ENCODE results near the gene TOX2.
A peak's percentile ranks its signal among the peaks of the same experiment; 100 is the strongest.

The TOX2 gene

GRCh38 chr20:44080646-44081267 lies 166.1 kb downstream of the TOX2 start (continued):
- TF ChIP-seq ZNF514 (tag by site-specific recombination; IDR thresholded peaks at IDR 0.05), result no peak
- TF ChIP-seq ZNF366 (tag by site-specific recombination; conservative IDR thresholded peaks at IDR 0.05), result no peak
- TF ChIP-seq AEBP2 (tag by site-specific recombination; IDR thresholded peaks at IDR 0.05; ENCODE audit: borderline replicate concordance), result no peak
- peak; percentile 80 for TF ChIP-seq PRDM1 (tag by site-specific recombination; IDR thresholded peaks at IDR 0.05)
- no peak for TF ChIP-seq ZNF239 (tag by site-specific recombination; IDR thresholded peaks at IDR 0.05)
- TF ChIP-seq ZNF843 (tag by site-specific recombination; IDR thresholded peaks at IDR 0.05), result no peak
- no peak for TF ChIP-seq ZNF354C (tag by site-specific recombination; IDR thresholded peaks at IDR 0.05; ENCODE audit: borderline replicate concordance, low read depth)
- no peak for TF ChIP-seq ZNF416 (tag by site-specific recombination; IDR thresholded peaks at IDR 0.05)

- TF ChIP-seq IKZF3 (tag by site-specific recombination; IDR thresholded peaks at IDR 0.05) (no peak), ZNF658 (tag by site-specific recombination; IDR thresholded peaks at IDR 0.05) (no peak), ZNF549 (tag by site-specific recombination; IDR thresholded peaks at IDR 0.05) (no peak), ZSCAN4 (tag by site-specific recombination; IDR thresholded peaks at IDR 0.05) (no peak), ZNF169 (tag by site-specific recombination; IDR thresholded peaks at IDR 0.05) (no peak), ZNF664 (tag by site-specific recombination; IDR thresholded peaks at IDR 0.05) (no peak), ZNF202 (tag by site-specific recombination; IDR thresholded peaks at IDR 0.05; ENCODE audit: borderline replicate concordance) (no peak), ZFHX2 (tag by site-specific recombination; conservative IDR thresholded peaks at IDR 0.05) (no peak), ZNF184 (tag by site-specific recombination; IDR thresholded peaks at IDR 0.05) (no peak), ZNF560 (tag by site-specific recombination; IDR thresholded peaks at IDR 0.05; ENCODE audit: borderline replicate concordance) (no peak), ZSCAN5A (tag by site-specific recombination; IDR thresholded peaks at IDR 0.05) (no peak), SP7 (tag by site-specific recombination; IDR thresholded peaks at IDR 0.05) (no peak), ELK4 (IDR thresholded peaks at IDR 0.05; ENCODE audit: borderline replicate concordance, low read depth, low read length) (no peak), SP2 (tag by site-specific recombination; IDR thresholded peaks at IDR 0.05) (no peak), ZNF292 (tag by site-specific recombination; IDR thresholded peaks at IDR 0.05; ENCODE audit: borderline replicate concordance, low read depth) (no peak), ZBTB21 (tag by site-specific recombination; IDR thresholded peaks at IDR 0.05) (no peak), YY1 (tag by site-specific recombination; IDR thresholded peaks at IDR 0.05) (no peak)
- TF ChIP-seq, protein P1, sequence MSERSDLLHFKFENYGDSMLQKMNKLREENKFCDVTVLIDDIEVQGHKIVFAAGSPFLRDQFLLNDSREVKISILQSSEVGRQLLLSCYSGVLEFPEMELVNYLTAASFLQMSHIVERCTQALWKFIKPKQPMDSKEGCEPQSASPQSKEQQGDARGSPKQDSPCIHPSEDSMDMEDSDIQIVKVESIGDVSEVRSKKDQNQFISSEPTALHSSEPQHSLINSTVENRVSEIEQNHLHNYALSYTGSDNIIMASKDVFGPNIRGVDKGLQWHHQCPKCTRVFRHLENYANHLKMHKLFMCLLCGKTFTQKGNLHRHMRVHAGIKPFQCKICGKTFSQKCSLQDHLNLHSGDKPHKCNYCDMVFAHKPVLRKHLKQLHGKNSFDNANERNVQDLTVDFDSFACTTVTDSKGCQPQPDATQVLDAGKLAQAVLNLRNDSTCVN (tag by site-specific recombination; optimal IDR thresholded peaks at IDR 0.05), result no peak
- ChIA-PET POLR2A (no interaction called here), CTCF (interaction anchor here (0.5 to 7.2 kb wide), 8 partner anchors 12 to 633 kb away, joined by 3 to 105 read pairs (median 4); no protein-coding TSS in a partner anchor)
- Histone ChIP-seq H3K9me3 (ENCODE audit: control insufficient read depth, insufficient read depth, low read depth, low read length) (no peaks in the 10 kb centered on the region), H3K4me1 (ENCODE audit: control insufficient read depth, insufficient read depth, low read length) (no peaks in the 10 kb centered on the region), H3K4me3 (ENCODE audit: low read depth, low read length) (no peak overlapping the region), H3K36me3 (ENCODE audit: control insufficient read depth in 2 of 2, insufficient read depth in 1 of 2, low read length in 2 of 2) (no peaks in the 10 kb centered on the region), H3K27ac (ENCODE audit: extremely low read depth, low read depth, low read length) (no peak overlapping the region)
Observed at GRCh38 chr20:44081476-44081875, 166.8 kb downstream of the TOX2 start.

All from HEK293 (cell line).